PFSK-1 (cell line): Measurements from ENCODE around the gene CHRNB2.

Experiments used
- POLR2AphosphoS5 ChIP-seq: IDR thresholded peaks from 2 replicates; pipeline ENCODE4 v1.6.1; 2012; ENCODE audit warnings: low read depth, mild to moderate bottlenecking, control low read depth, low read length, moderate library complexity
- TAF1 ChIP-seq: IDR thresholded peaks from 2 replicates; pipeline ENCODE4 v1.6.1; 2012; ENCODE audit warnings: low read length, control low read depth, borderline replicate concordance; ENCODE audit not compliant: insufficient read depth
- TF ChIP-seq, protein P1 (sequence below), 2 experiments: IDR thresholded peaks; 2 replicates each; pipeline versions ENCODE4 v1.6.1 to v1.8.0; 2011 to 2012; ENCODE audit warnings: low read depth in 2 of 2, low read length in 2 of 2, control low read depth in 1 of 2, inconsistent platforms in 1 of 2, mild to moderate bottlenecking in 1 of 2, moderate library complexity in 1 of 2; ENCODE audit not compliant: insufficient read depth in 1 of 2

DNA sequence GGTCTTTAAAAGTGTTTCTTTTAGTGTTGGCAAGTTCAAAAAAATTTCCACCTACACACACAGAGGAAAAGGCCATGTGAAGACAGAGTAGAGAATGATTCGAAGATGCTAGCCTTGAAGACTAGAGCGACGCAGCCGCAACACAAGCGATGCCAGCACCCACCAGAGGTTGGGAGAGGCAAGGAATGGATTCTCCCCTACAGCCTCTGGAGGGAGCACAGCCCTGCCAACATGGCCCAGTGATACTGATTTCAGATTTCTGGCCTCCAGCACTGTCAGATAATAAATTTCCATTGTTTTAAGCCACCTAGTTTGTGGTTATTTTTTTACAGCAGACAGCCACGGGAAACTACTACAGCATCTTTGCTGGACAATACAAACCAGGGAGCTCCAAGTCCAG lies 47.3 kb downstream of the CHRNB2 start:
- TF ChIP-seq POLR2AphosphoS5 = no peak
- TF ChIP-seq, protein P1, sequence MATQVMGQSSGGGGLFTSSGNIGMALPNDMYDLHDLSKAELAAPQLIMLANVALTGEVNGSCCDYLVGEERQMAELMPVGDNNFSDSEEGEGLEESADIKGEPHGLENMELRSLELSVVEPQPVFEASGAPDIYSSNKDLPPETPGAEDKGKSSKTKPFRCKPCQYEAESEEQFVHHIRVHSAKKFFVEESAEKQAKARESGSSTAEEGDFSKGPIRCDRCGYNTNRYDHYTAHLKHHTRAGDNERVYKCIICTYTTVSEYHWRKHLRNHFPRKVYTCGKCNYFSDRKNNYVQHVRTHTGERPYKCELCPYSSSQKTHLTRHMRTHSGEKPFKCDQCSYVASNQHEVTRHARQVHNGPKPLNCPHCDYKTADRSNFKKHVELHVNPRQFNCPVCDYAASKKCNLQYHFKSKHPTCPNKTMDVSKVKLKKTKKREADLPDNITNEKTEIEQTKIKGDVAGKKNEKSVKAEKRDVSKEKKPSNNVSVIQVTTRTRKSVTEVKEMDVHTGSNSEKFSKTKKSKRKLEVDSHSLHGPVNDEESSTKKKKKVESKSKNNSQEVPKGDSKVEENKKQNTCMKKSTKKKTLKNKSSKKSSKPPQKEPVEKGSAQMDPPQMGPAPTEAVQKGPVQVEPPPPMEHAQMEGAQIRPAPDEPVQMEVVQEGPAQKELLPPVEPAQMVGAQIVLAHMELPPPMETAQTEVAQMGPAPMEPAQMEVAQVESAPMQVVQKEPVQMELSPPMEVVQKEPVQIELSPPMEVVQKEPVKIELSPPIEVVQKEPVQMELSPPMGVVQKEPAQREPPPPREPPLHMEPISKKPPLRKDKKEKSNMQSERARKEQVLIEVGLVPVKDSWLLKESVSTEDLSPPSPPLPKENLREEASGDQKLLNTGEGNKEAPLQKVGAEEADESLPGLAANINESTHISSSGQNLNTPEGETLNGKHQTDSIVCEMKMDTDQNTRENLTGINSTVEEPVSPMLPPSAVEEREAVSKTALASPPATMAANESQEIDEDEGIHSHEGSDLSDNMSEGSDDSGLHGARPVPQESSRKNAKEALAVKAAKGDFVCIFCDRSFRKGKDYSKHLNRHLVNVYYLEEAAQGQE (IDR thresholded peaks at IDR 0.05; ENCODE audit: insufficient read depth in 1 of 2, low read depth in 2 of 2, low read length in 2 of 2) = no peak
- no peak for TF ChIP-seq TAF1
